ENCODE measurements around the gene CABP2.
A peak's percentile ranks its signal among the peaks of the same experiment; 100 is the strongest.
"Not testable (repeated sequence)": the region's sequence is repeated elsewhere in the genome, so short reads cannot be mapped to it uniquely, and the experiment has no call there.

Gene CABP2

DNA sequence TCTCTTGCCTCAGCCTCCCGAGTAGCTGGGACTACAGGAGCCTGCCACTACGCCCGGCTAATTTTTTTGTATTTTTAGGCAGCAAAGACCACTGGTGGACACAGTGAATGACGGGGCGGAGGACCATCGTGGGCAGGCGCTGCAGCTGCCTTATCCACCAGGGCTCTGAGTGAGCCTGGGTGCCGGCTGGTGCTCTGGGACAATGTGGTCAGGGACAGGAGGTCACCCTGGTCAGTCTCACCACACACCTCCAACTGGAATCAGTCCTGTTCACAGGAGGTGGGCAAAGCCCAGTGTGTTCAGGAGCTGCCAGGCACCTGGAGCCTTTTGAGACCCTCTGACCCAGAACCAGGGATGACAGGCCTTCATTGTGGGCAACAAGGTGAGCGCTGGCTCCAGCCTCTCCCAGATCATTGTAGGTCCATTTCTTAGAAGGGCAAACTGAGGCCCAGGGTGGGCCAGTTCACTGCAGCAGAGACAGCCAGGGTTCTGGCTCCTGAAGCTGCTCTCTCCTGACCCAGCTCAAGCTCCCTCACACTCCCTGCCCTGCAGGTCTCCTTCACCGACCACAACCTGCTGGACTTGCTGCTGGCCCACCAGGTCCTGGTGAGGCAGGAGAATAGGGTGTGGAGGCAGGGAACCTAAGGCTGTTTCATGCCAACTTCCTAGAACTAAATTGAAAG lies 15.7 kb upstream of the CABP2 start:
- no peak for DNase-seq (ENCODE audit: low read depth)

- peak; percentile 25 for DNase-seq (ENCODE audit: low read depth)
Observed at GRCh38 chr11:67538306-67538705, 15.1 kb upstream of the CABP2 start.

DNA sequence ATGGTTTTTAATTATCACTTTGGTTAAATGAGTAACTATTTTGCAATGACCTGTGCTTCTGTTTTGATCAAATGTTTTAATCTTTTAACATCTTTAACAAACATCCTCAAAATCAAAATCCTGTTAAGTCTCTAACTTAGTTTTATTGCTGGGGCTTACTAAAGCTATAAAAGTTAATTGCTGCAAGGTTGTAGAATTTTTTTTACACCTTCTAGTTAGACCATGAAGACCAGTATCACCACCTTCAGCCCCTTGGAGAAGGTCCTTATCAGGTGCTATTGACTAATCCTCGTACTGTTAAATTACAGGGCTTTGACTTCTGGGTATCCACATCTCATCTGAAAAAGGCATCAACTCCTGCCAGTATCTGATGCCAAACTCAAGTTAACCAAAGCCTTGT lies 12.3 kb upstream of the CABP2 start:
- no peak for DNase-seq (ENCODE audit: low read depth)

GRCh38 chr11:67534070-67534679 lies 10.9 kb upstream of the CABP2 start:
- no peak for DNase-seq (ENCODE audit: low read depth)

DNA sequence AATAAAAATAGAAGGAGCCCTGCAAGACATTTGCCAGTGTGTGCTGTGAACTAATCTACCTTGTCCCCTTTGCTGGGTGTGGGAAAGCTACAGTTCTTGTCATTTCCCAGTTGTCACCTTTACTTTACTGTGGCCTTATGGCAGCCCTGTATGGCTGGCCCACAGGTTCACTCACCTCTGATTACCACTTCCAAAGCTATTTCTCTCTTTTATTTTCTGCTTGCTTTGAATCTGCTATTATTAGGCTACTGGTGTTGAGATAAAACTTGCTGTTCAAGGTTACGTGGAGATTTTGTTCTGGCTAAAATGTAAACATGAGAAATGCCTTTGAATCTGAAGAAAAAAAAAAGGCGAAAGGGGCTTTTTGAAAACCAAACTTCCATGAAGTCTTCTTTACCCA lies 9.6 kb upstream of the CABP2 start:
- no peak for DNase-seq (ENCODE audit: low read depth)

- DNase-seq (ENCODE audit: low read depth), result no peak
Observed at GRCh38 chr11:67530282-67530592, 7.0 kb upstream of the CABP2 start.

DNA sequence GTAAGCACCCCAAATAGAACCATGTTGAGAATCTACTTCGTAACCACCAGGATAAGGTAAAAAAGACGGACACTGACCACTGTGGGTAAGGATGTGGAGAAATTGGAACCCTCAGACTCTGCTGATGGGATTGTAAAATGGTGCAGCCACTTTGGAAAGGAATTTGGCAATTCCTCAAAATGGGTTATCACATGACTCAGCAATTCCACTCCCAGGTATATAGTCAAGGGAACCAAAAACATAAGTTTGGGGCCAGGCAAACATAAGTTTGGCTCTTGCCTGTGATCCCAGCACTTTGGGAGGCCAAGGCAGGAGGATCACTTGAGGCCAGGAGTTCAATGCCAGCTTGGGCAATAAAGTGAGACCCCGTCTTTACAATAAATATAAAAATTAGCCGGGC lies 5.1 kb upstream of the CABP2 start:
- no peak for DNase-seq (ENCODE audit: low read depth)

DNA sequence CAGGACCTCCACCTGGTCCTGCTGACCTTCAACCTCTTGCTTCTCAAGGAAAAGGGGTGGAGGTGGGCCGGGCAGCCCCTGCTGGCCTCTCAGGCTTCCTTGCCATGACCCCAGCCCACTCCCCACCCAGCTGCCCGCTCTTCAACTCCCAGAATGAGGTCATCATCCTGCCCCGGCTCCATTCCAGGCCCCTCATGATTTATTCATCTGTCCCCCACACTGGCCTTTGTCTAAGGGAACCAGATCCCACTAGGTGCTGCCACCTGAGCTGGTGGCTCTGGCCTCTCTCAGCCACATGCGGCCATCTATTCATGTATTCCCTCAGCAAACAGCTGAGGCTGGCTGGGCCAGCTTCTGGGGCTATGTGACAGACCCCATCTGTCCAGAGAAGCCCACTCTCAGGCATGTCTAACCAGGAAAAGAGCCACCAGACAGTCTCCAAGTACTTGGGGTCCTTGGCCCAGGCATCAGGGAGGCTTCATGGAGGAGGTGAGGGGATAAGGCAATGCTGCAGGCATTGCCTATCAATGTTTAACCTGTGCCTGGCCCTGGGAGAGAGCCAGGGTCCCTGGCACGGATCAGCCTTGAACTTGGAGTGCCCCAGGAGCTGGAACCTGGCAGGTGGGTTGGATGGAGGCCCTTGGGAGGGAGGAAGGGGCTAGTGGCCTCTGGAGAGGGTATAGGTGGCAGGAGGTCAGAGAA lies 2.2 kb upstream of the CABP2 start:
- DNase-seq (ENCODE audit: low read depth), result no peak

DNA sequence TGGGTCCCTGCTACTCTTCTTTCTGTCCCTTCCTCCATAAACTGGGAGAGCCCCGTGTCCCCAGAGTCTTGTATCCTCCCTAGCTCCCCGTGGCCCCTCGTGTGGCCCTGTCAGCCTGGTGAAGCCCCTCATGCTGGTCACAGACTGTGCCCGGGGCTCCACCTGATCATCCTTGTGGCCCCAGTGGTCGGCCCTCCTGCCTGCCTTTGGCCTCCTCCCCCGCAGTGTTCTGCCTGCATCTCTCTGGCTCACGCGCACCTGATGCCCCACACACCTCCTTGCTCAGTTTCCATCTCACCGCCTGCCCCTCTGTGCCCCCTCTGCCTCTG lies 1.2 kb upstream of the CABP2 start:
- no peak for DNase-seq (ENCODE audit: low read depth)

DNA sequence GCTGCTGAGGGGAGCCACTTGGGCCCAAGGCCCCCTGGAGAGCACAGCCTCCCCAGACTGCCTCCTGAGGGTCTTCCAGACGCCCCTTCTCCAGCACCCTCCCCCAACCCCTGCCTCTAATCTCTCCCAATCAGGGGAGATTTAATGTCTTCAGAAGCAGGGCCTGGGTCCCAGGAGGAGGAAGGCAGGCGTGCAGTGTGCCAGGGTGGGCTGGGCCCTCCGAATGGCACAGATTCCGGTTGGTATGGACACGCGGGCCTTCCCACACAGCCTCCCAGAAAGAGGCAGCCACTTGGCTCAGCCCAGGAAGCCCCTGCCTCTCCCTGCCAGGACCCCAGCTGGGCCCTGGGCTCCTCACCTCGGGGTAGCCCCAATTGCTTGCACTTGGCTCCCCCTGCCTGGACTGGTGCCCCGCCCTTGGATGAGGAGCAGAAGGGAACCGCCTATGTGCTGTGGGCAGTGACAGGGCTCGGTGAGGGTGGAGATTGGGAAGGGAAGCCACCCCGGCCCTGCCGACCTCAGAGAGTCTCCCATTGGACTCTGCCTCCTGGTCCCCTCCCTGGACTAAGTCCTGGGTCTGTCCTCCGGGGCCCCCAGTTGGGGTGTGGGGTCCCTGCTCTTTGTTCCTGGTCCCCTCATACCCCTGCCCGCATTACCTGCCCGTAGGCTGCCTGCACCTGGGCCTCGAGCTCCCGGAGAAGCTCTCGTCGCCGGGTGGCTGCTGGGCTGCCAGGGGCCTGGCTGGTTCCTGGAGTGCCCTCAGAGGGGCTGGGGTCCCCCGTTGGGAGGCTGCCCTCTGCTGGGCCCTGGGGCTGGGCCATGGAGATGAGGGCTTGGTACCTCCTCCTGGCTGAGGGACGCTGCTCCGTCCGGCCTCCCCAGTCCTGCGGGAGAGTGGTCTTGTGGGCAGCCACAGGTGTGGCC lies 572 bp upstream of the CABP2 start:
- DNase-seq (ENCODE audit: low read depth), result no peak

- no peak for DNase-seq (ENCODE audit: low read depth)
Observed at GRCh38 chr11:67522338-67522737, 908 bp downstream of the CABP2 start.

DNA sequence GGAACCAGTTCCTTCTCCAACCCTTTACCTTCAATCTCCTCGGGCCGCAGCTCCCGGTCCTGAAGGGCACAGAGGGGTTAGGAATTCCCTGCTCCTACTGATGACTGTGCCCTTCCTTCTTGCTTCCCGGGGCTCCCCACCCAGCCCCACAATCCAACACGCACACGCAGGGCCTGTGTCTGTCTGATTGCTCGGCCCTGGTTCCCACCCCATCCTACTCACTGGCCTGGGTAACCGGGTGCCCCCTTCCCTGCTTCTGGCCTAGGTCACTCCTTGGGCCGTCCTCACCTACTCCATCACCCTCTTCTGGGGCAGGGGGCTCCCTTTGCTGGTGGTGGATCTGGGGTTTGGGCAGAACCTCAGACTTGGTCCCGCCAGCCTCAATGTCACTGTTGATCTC lies 1.3 kb downstream of the CABP2 start:
- DNase-seq (ENCODE audit: low read depth), result no peak

- DNase-seq (ENCODE audit: low read depth), result no peak
Observed at GRCh38 chr11:67520856-67521824, 2.1 kb downstream of the CABP2 start.

DNA sequence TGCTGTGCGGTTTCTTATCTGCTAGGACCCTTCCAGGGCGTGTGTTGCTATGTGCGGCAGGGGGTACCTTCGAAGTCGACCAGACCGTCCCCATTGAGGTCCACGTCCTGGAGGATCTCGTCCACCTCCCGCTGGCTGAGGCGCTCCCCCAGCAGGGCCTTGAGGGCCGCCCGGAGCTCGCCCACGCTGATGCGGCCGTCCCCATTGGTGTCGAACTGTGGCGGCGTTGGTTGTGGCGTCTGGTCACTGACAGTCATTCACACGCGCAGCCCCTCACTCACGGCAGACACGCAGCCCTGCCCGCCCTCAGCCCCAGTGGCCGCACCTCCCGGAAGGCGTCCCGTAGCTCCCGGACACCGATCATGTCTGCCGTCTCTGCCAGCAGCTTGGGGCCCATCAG lies 3.5 kb downstream of the CABP2 start:
- no peak for DNase-seq (ENCODE audit: low read depth)

GRCh38 chr11:67517784-67518552 lies 5.3 kb downstream of the CABP2 start:
- DNase-seq (ENCODE audit: low read depth), result no peak

GRCh38 chr11:67516806-67517205 lies 6.4 kb downstream of the CABP2 start:
- no peak for DNase-seq (ENCODE audit: low read depth)

- no peak for DNase-seq (ENCODE audit: low read depth)
Observed at GRCh38 chr11:67514116-67514515, 9.1 kb downstream of the CABP2 start.

DNA sequence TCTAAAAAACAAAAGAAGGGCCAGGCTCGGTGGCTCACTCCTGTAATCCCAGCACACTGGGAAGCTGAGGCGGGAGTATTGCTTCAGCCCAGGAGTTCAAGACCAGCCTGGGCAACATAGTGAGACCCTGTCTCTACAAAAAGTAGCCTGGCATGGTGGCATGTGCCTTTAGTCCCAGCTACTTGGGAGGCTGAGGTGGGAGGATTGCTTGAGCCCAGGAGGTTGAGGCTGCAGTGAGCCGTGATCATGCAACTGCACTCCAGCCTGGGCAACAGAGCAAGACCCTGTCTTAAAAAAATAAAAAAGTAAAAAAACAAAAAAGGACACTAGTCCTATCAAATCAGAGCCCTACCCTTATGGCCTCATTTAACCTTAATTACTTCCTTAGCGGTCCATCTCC lies 11.7 kb downstream of the CABP2 start:
- DNase-seq (ENCODE audit: low read depth), result not testable (repeated sequence)

DNA sequence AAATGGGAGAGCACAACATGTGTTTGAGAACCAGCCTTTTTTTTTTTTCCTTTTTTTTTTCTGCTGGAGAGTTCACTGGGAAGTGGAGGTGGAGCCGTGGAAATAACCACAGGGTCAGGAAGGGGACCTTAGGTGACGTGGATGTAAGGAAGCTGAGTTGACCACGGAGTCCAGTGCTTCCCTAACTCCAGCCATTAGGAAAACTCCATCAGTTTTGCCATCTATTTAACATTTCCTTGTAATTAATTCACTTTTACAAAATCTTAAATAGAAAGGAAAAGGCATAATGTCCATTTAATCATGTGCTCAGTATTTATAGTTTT lies 13.3 kb downstream of the CABP2 start:
- DNase-seq (ENCODE audit: low read depth), result no peak

GRCh38 chr11:67508486-67509121 lies 14.6 kb downstream of the CABP2 start:
- DNase-seq (ENCODE audit: low read depth), result peak; percentile 90

Data from stromal cell of bone marrow (primary cell).